ENCODE results near the gene HMGCR. TPM values are rescaled to one million over a fixed set of nuclear protein-coding genes. Genes with fewer than 3 reads are reported as not detected.

The HMGCR gene
- total RNA-seq, 1 donor from 2014 or later = 10.2 TPM

GRCh38 chr5:75342836-75343235 is 5.8 kb downstream of the HMGCR start:
- peaks cover 18% of the 10 kb centered on the region for H3K4me1 ChIP-seq
- H3K9me3 ChIP-seq (replicated peaks) = no peaks in the 10 kb centered on the region
- H3K27me3 ChIP-seq (ENCODE audit: low read depth) = no peaks in the 10 kb centered on the region
- DNase-seq = no peak
- intact Hi-C loops (cut with micrococcal nuclease) = no loop called here
- H3K27ac ChIP-seq (replicated peaks) = no peak overlapping the region
- H3K36me3 ChIP-seq = peaks cover 39% of the 10 kb centered on the region
- TF ChIP-seq CTCF (IDR thresholded peaks at IDR 0.05; ENCODE audit: borderline replicate concordance) = no peak
- H3K4me3 ChIP-seq = no peak overlapping the region

- TF ChIP-seq CTCF (IDR thresholded peaks at IDR 0.05; ENCODE audit: borderline replicate concordance) = no peak
- DNase-seq = no peak
- intact Hi-C loops (cut with micrococcal nuclease) = no loop called here
- no peaks in the 10 kb centered on the region for H3K9me3 ChIP-seq (replicated peaks)
- no peaks in the 10 kb centered on the region for H3K4me1 ChIP-seq
- no peak overlapping the region for H3K27ac ChIP-seq (replicated peaks)
- H3K4me3 ChIP-seq = no peak overlapping the region
- H3K27me3 ChIP-seq (ENCODE audit: low read depth) = no peaks in the 10 kb centered on the region
- peaks cover 90% of the 10 kb centered on the region for H3K36me3 ChIP-seq
Measured at GRCh38 chr5:75348241-75348640, 11.2 kb downstream of the HMGCR start.

- intact Hi-C loops (cut with micrococcal nuclease) = no loop called here
- H3K4me3 ChIP-seq = no peak overlapping the region
- no peaks in the 10 kb centered on the region for H3K4me1 ChIP-seq
- H3K9me3 ChIP-seq (replicated peaks) = no peaks in the 10 kb centered on the region
- TF ChIP-seq CTCF (IDR thresholded peaks at IDR 0.05; ENCODE audit: borderline replicate concordance) = no peak
- DNase-seq = no peak
- H3K27me3 ChIP-seq (ENCODE audit: low read depth) = no peaks in the 10 kb centered on the region
- peaks cover 95% of the 10 kb centered on the region for H3K36me3 ChIP-seq
- H3K27ac ChIP-seq (replicated peaks) = no peak overlapping the region
Measured at GRCh38 chr5:75349663-75350062, 12.6 kb downstream of the HMGCR start.

- no peaks in the 10 kb centered on the region for H3K9me3 ChIP-seq (replicated peaks)
- H3K27ac ChIP-seq (replicated peaks) = no peak overlapping the region
- no peak overlapping the region for H3K4me3 ChIP-seq
- H3K27me3 ChIP-seq (ENCODE audit: low read depth) = no peaks in the 10 kb centered on the region
- H3K36me3 ChIP-seq = peaks cover 96% of the 10 kb centered on the region
- H3K4me1 ChIP-seq = no peaks in the 10 kb centered on the region
- DNase-seq = no peak
- intact Hi-C loops (cut with micrococcal nuclease) = no loop called here
- TF ChIP-seq CTCF (IDR thresholded peaks at IDR 0.05; ENCODE audit: borderline replicate concordance) = no peak
Measured at GRCh38 chr5:75351139-75351926, 14.3 kb downstream of the HMGCR start.

- intact Hi-C loops (cut with micrococcal nuclease) = no loop called here
- no peak for DNase-seq
- H3K4me1 ChIP-seq = no peaks in the 10 kb centered on the region
- no peak overlapping the region for H3K27ac ChIP-seq (replicated peaks)
- peaks cover 98% of the 10 kb centered on the region for H3K36me3 ChIP-seq
- no peaks in the 10 kb centered on the region for H3K9me3 ChIP-seq (replicated peaks)
- TF ChIP-seq CTCF (IDR thresholded peaks at IDR 0.05; ENCODE audit: borderline replicate concordance) = no peak
- no peak overlapping the region for H3K4me3 ChIP-seq
- H3K27me3 ChIP-seq (ENCODE audit: low read depth) = no peaks in the 10 kb centered on the region
Measured at GRCh38 chr5:75355236-75355635, 18.2 kb downstream of the HMGCR start.
